Suprapubic skin (tissue), 3 donors: Measurements from ENCODE around the gene ADAT3.
"Not testable (repeated sequence)": the region's sequence is repeated elsewhere in the genome, so short reads cannot be mapped to it uniquely, and the experiment has no call there.

Source experiments
- CTCF ChIP-seq, 2 donors: fragments of 200-600 bp in 1 of 2; fragments of 450-650 bp in 1 of 2; sonication (generic) in 1 of 2; IDR thresholded peaks; one replicate each; pipeline ENCODE4 v1.5.1; 2016 to 2019; ENCODE audit warnings: antibody characterized with exemption in 2 of 2, mild to moderate bottlenecking in 1 of 2, moderate library complexity in 1 of 2
- POLR2A ChIP-seq, 2 donors: fragments of 450-650 bp; IDR thresholded peaks; one replicate each; pipeline ENCODE4 v1.6.1; 2017; ENCODE audit warnings: antibody characterized with exemption in 2 of 2, mild to moderate bottlenecking in 2 of 2, moderate library complexity in 2 of 2

- TF ChIP-seq CTCF, POLR2A (IDR thresholded peaks at IDR 0.05): not testable (repeated sequence)
These were observed 29.9 kb upstream of the ADAT3 start for GRCh38 chr19:1875265-1875645.
